Stimulated activated CD4-positive, alpha-beta T cell treated with anti-CD3 and anti-CD28 coated beads, Interleukin-2, amount 100 ng/mL, for 4 hours (primary cell): ENCODE measurements around the gene YWHAG.
"Not testable (repeated sequence)": the region's sequence is repeated elsewhere in the genome, so short reads cannot be mapped to it uniquely, and the experiment has no call there.

Experiments used
- DNase-seq: peaks from one replicate; pipeline ENCODE4 v3.0.0-alpha.2; 2020; ENCODE audit warnings: low read depth

Gene YWHAG

DNA sequence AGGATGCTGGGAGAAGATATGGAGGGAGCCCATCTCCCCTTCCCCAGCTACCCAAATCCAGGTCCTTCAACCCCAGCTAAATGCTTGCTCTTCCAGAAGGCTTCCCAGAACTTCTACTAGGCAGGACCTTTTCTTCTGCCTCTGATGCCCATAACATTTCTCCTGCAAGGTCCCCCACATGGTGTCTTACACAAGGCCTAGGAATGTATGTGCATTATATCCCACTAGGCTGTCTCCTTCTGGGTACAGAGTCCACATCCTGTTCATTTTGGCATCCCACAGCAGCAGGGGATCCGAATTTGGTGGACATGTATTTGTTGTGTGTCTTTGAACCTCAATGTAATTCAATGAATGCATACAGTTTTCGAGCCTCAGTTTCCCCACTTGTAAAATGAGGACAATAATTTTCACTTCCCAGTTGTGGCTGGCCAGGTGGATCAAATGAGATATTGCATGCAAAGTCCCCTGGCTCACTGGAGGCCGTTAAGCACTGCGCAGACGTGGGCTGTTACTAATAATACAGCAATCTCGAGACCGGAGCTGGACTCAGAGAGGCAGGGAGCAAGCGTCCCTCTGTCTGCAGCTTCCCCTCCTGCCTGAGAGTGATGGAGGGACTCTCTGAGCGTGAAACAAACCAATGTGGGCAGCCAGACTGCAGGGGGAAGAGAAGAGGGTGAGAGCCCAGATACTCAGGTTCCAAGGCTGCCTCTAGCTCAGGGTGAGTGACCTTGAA, 18.6 kb upstream of the YWHAG start:
- no peak for DNase-seq

DNA sequence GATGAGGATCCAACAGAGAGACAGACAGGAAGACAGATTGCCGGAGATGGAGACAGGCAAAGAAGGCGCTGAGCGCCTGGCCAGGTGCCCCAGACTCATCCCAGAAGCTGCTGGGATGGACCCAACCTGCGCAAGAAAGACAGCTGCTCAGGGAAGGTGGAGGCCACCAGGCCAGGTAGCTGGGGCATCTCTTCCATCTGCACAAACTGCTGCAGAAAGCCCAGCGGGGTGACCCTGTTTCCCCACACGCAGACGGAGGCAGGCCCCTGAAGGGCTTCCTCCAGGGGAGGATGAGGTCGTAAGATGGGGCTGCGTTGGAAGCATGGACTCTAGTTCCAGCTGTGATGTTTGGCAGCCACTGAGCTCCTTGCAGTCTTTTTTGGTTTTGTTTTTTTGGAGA, 16.5 kb upstream of the YWHAG start:
- DNase-seq: no peak

DNA sequence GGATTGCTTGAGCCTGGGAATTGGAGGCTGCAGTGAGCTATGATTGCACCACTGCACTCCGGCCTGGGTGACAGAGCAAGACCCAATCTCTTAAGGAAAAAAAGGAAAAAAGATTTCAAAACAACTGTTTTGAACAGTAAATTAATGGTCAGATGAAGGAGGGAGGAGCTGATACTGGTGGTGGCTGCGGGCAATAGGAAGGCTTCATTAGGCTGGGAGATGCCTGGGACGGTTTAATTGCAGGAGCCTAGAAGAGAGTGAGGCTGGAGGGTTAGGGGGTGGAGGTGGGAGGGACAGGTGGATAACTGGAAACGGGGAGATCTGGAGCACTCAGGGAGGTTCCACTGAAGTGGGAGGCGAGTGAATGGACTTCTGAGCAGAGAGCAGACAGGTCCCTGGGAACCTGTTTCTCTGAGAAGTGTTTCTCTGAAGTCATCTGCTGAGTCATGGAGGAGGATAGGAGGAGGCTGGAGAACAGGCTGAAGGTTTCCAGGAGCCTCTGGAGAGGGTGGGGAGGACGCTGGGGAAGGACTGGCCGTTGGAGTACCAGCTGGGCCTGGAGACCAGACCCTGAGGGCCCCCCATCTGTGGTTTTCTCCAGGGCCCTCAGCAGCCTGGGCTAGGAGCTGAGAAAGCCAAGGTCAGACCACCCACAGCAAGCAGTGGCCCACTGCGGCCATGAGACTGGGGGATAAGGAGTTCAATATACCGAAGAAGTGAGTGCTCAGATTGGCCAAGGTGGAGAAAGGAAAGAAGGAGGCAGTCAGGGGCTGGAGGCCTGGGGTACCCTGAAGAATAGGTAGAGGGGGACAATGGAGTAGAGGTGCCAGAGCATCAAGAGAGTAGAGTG, 14.4 kb upstream of the YWHAG start:
- DNase-seq: no peak

DNA sequence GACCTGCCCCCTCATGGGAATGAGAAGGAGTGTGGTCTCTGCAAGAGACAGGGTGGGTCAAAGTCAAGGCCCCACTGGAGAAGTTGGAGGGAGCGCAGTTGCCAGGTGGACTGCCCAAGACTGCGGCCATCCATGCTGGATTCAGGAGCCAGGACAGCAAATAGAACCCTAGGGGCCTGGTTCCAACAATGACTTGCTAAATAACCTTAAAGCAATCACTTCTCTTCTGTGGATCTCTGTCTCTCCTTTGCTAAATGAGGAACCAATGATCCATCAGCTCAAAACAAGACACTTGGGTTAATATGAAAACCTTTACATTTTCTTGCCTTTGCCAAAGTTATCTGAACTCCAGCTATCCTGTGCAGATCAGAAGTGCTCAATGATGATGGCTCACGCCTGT, 12.6 kb upstream of the YWHAG start:
- DNase-seq: no peak

DNA sequence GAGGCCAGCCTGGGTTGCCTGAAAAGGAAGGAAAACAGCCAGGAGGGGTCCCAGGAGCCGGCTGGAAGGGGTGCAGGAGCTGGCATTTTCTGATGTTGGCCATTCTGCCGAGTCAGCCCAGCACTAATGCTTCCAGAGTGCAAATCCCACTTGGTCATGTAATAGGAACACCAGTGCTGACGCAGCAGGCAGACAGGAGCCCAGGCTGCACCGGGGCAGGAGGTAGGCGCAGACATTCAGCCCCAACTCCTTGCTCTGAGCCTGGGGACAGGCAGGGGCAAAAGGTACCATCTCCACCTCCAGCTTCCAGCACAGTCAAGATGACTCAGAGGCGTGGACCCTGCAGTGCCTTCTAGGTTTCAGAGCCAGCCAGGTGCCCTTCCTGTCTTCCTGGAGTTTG, 10.2 kb upstream of the YWHAG start:
- no peak for DNase-seq

DNA sequence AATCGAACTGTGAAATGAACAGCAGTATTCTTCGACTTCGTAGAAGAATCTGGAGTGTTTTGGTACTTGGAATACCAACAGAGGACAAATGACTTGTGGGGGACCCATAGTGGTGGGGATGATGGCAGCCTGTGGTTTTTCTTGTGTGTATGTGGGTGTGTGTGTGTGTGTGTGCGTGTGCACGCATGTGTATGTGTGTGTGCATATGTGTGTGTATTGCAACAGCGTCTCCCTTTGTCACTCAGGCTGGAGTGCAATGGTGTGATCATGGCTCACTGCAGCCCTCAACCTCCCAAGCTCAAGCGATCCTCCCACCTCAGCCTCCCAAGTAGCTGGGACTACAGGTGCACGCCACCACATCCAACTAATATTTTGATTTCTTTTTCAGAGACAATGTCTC, 9.4 kb upstream of the YWHAG start:
- no peak for DNase-seq

DNA sequence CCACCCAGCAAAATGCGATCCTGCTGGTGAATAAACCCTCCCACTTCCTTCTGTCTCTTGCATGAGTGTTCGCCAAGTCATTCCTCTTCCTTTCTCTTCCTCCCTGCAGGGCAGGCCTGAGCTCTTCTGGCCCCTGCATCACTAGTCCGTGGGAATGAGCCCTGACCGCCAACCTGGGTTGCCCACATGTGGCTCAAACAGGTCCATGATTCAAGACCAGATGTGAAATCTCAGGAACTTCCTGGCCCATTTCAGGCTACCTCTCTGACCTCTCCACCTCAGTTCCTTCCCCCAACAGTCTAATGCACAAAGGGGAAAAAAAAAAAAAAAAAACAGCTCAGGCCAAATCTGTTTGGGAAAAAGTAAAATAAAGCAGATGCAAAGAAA, 5.4 kb upstream of the YWHAG start:
- no peak for DNase-seq

DNA sequence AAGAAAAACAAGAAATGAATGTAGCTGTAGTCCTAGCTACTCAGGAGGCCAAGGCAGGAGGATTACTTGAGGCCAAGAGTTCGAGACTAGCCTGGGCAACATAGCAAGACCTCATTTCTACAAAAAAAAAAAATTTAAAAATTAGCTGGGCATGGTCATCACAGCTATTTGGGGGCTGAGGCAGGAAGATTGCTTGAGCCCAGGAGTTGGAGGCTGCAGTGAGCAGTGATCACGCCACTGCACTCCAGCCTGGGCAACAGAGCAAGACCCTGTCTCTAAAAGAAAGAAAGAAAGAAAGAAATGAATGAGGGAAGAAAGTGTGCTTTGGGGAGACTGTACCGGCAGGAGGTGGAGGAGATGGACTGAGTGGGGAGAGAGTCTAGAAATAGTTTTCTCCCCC, 5.0 kb upstream of the YWHAG start:
- DNase-seq: not testable (repeated sequence)

DNA sequence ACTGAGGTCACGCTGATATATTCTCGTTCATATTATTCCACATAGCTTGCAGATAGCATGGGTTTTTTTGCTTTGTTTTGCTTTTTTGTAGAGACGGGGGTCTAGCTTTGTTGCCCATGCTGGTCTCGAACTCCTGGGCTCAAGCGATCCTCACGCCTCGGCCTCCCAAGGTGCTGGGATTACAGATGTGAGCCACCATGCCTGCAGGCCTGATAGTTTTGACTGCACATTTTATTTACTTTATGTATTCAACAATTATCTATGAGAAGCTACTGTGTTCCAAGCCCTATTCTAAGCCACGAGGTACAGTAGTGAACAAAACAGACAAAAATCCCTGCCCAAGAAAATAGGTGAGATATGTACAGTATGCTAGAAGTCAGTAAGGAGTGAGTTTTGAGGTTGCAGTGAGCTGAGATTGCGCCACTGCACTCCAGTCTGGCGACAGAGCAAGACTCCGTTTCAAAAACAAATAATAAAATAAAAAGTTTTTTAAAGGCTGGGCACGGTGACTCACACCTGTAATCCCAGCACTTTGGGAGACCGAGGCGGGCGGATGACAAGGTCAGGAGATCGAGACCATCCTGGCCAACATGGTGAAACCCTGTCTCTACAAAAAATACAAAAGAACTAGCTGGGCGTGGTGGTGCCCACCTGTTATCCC, 1.3 kb upstream of the YWHAG start:
- DNase-seq: no peak

DNA sequence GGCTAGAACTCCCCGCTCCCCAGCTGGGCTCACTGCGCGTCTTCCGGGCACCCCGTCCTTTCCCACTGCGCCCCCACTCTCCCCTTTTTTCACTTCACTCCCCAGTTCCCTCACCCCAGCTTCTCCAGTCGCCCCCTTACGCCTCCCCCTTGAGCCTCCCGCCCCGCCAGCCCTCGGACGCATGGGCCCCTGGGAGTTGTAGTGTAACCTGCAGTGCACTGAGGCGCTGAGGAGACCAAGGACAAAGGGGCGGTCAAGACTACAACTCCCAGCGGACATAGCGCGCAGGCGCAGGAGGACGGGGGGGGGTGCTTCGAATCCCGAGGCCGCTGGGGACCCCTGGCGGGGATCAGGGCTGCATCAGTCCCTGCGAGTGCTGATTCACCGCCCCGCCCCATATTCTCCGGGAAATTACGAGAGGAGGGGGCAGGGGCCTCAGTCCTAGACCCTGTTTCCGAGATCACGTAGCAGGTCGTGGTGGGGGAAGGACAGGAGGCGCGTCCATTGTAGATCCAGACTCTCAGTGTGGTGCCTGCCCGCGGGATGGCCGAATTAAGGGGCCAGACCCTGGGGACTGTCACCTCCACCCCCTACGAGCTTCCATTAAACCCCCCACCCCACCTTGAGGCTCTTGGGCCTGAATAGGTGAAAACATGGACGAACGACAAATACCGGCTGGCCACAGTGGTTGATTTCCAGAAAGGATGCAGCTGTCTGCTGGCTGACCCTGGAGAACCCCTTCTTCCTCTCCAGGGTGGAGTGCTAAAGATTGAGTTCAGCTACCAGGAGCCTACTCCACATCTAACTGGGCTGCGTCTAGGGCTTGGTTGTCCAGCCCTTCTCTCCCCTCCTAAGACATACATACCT, 553 bp upstream of the YWHAG start:
- DNase-seq: peak; percentile 92

DNA sequence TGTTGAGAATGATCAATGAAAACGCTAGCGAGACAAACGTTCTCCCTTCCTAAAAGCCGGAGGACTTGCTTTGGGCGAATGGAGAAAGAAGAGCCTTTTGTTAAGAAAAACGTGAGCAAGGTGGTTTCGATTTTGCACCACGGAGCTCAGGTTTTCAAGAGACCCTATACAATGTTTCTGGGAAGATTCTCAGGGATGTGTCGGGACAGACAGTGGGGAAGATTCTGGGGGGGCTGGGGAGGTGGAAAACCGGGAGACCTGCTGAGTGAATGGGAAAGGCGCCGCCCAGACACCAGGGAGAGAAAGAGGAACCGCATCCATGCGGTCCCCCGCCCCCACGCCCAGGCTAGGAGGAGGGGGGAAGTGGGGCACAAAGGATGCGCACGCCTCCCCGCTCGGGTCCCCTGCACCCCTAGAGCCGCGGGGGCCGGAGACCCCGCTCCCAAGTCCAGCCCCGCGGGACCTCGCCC, 745 bp downstream of the YWHAG start:
- peak; percentile 48 for DNase-seq

DNA sequence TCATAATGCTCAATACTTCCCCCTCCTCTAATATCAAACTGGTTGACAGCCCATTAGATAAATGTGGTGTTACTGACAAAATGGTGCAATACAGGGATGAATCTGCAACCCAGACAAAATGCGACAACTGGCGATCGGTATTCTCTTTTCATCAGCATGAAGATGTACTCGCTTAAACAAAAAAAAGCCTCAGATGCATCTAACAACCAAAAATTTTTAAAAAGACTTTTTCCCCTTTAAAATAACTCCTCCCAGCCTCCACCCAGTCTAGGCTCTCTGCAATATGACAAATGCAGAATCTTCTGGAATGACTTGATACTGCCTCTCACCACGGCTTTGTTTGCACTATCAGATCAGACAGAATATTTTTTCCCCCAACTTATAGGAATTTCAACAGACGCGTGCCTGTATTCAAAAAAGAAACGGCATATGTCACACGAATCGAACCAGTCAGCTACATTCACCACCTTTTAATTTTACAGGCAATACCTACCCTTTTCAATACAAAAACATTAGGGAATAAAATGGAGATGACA, 1.2 kb downstream of the YWHAG start:
- DNase-seq: no peak

DNA sequence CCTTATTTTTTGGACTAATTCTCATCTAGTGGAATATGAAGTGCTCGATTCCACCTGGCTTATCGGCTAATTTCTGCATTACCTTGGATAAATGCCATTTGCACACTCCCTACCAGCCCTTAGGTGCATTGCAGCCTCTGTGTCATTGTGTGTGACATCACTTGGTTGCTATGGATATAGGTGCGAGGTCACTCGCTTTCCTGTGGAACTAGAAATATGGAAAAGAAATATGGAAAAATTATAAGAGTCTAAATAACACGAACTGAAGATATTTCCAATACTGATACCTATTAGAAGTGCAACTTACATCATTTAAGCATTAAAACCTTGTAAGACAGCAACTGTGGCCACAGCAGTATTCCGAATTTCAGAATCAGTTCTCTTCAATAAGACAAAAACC, 2.0 kb downstream of the YWHAG start:
- DNase-seq: no peak

DNA sequence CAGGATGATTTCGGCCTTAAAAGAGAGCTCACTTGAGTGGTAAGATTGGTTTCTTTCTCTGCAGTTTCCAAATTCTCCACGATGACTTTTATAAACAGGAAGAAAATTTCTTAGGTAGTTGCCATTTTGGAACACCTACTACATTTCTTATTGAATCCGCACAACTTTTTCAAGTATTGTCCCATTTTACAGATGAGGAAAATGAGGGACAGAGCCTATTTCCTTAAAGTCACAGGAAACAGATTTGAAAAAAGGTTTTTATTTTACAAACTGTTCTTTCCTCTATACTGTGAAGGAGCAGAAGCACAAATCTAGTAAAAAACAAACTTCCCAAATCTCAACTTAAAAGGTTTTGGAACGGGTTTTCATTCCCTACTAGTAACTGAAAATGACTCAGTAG, 2.7 kb downstream of the YWHAG start:
- DNase-seq: no peak

DNA sequence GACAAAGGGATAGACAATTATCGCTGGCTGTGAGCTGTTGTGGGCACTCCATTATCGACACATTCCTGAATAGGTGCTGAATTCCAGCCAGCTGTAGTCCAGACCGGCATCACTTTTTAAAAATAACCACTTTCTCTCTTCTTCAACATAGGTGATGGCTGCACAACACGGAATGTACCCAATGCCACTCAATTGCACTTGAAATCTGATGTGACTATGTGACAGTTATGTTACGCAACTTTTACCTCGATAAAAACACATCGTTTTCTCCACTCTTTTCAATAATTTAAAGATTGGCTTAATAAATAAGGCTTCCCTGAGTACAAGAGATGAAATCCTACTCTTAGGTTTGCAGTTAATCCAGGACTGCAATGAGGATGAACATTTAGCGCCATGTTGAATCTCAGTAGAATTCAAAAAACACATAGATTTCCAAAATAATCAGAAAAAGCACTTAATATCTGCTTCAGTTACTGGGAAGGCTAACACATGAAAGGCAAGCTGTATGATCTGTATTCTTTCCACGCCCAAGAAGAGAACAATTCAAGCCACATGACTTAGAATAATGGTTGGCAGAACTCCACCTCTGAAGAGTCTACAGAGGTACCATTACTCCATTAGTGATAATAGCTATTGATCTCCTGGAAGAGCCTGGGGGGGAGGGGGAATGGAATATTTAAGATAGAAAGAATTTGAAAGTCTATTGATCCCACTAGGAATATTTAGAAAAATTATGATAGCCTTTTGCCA, 3.6 kb downstream of the YWHAG start:
- DNase-seq: no peak

DNA sequence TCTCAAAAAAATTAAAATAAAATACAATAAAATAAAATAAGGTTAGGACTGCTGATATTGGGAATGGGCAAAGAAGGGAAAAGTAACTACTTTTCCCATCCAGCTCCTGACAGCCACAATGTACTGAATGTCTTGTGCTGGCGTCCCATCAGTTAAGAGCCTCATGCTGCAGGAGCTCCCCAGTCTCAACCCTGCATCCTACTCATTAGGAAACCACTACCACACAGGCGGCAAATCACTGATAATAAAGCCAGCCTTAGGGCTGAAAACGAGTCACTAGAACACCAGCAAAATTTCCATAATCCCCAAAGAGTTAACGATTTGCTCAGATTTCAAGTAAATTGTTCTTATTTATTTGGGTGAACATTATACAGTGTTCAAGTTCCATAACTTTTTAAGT, 4.3 kb downstream of the YWHAG start:
- no peak for DNase-seq

DNA sequence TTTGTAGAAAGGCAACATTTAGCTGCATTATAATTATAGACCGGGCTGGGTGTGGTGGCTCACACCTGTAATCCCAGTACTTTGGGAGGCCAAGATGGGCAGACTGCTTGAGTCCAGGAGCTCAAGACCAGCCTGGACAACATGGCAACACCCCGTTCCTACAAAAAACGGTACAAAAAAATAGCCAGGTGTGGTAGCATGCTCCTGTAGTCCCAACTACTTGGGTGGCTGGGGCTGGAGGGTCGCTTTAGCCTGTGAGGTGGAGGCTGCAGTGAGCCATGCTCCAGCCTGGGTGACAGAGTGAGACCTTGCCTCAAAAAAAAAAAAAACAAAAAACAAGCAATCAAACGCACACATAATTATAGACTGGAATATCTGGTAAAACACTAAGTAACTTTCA, 5.0 kb downstream of the YWHAG start:
- DNase-seq: no peak

DNA sequence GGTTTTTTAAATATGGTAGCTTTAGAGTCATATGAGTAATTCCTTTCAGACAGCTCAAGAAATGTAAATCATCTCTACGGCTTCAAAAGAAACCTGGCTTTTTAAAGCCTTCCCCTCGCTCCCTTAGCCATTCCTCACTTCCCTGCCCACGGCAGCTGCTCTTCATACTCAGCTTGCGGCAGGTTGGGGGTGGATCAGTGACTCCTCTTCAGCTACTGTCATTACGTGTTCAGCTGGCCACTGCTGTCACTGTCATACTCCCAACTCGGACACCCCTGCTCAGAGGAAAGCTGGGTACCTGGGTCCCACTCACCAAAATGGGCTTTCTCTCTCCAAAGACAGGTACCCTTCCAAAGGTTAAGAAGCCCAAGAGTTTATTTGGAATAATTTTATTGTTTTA, 6.6 kb downstream of the YWHAG start:
- no peak for DNase-seq

DNA sequence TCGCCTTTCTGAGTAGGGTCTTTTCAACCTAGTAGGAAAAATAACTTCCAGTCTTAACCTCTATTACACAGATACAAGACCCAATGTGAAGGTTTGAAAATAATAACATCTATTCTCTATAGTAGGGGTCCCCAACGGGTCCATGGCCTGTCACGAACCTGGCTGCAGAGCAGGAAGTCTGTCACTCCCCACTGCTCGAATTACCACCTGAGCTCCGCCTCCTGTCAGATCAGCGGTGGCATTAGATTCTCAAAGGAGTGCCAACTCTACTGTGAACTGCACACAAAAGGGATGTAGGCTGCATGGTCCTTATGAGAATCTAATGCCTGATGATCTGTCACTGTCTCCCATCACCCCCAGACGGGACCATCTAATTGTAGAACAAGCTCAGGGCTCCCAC, 7.4 kb downstream of the YWHAG start:
- DNase-seq: no peak

DNA sequence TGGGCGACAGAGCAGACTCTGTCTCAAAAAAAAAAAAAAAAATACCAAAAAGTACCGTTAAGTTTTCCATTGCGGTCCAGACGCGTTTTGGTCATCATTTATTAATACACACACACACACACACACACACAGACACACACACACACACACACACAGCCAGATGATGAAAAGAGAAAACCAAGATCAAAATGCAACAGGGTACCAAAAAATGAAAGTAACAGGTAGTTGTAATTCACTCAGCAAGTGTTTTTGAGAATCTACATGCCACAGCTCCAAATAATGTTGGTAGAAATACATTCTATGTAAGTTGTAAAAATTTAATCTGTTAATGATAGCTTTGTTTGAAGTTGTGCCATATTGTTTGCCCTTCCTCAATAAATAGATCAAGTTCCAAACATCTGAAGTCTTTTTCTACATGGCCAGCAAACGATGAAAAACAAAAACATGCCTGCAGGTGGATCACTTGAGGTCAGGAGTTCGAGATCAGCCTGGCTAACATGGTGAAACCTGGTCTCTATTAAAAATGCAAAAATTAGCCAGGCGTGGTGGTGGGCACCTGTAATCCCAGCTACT, 9.4 kb downstream of the YWHAG start:
- DNase-seq: no peak

DNA sequence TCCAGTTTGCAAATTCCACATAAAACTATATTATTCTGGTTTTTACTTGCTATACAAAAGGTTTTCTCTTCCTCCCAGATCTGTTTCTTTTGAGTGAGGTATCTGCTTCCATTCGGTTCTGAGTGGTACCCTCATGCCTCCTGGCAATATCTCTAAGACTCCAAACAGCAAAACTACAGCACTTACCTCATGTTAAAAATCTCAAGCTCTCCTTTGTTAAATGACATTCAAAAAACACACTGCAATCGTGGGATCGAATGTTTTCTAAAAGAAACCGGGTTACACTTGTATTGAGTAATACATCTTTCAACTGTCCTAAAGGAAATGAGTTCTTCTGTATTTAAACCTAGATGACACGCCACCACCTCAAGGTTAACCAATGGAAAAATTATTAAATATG, 11.1 kb downstream of the YWHAG start:
- no peak for DNase-seq
